Measurements from ENCODE around the gene NKTR.
"Not testable (repeated sequence)": the region's sequence is repeated elsewhere in the genome, so short reads cannot be mapped to it uniquely, and the experiment has no call there.

NKTR gene

GRCh38 chr3:42593635-42594034 lies 6.9 kb upstream of the NKTR start:
- intact Hi-C loops (cut with DNase I), result no loop called here
- DNase-seq, result no peak

DNA sequence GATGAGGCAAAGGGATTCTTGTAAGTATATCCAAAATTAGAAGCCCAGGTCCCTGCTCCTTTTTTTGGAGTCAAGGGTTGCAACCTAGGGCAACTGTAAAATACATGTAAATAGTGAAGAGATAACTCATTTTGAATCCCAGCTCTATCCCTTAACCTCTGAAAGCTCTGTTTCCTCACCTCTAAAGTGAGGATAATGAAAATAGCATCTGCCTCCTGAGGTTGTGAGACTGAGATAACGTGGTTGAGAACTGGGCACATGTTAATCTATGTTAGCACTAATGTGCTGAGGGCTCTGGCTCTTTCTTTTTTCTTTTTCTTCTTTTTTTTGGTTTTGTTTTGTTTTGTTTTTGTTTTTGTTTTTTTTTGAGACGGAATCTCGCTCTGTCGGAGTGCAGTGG lies 4.8 kb upstream of the NKTR start:
- intact Hi-C loops (cut with DNase I), result no loop called here
- DNase-seq, result no peak

GRCh38 chr3:42597098-42597497 lies 3.4 kb upstream of the NKTR start:
- intact Hi-C loops (cut with DNase I); DNase-seq: not testable (repeated sequence)

GRCh38 chr3:42600958-42601675 lies 631 bp downstream of the NKTR start:
- intact Hi-C loops (cut with DNase I), result loop anchor here (5.0 kb wide), 2 partner anchors 51 to 146 kb away; partner anchors contain the start of gene ZBTB47

DNA sequence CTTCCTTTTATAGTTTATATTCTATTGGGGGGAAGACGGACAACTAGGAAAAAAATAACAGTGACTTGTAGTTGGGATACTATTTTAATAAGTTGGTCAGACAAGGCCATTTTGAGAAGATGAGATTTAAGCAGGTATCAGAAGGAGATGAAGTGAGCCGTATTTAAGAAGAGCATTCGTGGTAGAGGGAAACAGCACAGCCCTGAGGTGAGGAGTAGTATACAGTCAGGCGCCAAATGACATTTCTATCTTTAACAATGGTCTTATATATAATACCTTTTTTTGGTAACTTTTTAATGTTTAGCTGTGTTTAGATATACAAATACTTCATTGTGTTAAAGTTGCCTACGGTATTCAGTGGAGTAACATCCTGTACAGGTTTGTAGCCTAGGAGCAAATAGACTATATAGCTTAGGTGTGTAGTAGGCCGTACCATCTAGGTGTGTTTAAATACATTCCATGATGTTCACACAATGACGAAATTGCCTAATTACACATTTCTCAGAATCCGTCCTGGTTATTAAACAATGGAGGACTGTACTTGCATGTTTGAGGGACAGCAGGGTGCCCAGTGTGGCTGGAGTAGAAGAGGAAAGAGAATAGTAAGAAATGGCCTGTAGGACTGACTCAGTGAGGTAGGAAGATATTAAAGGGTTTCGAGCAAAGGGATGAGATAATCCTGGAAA lies 1.6 kb downstream of the NKTR start:
- intact Hi-C loops (cut with DNase I), result loop anchor here (5.0 kb wide), 2 partner anchors 50 to 145 kb away; partner anchors contain the start of gene ZBTB47
- DNase-seq, result no peak

More at GRCh38 chr3:42600958-42601675, 631 bp downstream of the NKTR start:
- peak in 9 of 10 donors; percentile 24 to 93 (median 36) for DNase-seq

GRCh38 chr3:42602961-42603360 lies 2.5 kb downstream of the NKTR start:
- DNase-seq, result no peak
- intact Hi-C loops (cut with DNase I), result loop anchor here (5.0 kb wide), 2 partner anchors 49 to 144 kb away; partner anchors contain the start of gene ZBTB47

DNA sequence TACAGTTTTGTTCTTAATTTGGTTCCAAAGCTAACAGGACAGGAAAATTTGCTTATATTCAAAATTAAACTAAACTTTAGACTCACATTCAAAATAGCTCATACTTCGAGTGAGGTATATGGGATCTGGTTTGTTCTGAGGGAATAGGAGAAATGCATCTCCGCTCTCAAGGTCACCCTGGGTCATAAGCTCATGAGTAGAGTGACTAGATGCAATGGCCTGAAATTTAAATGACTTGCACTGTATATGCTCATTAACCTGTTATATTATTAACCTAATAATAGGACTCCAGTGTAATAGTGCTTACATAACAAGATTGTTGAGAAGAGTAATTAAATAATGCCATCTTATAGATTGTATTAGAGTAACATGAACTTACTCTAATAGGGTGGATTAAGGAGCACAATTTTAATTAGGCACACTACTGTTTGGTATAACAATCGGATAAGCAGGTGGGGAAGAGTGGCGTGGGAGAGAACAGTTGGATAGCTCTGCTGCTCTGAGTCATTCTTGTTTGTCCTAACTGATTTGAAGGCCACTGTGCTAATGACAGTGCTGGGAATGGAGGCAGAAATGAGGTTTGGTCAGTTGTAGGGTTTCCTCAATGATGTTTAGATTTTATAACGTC lies 5.2 kb downstream of the NKTR start:
- no peak for DNase-seq

GRCh38 chr3:42608581-42608980 lies 8.1 kb downstream of the NKTR start:
- intact Hi-C loops (cut with DNase I), result no loop called here
- DNase-seq, result no peak

More for the DNA sequence above, 5.2 kb downstream of the NKTR start:
- intact Hi-C loops (cut with DNase I), result no loop called here

DNA sequence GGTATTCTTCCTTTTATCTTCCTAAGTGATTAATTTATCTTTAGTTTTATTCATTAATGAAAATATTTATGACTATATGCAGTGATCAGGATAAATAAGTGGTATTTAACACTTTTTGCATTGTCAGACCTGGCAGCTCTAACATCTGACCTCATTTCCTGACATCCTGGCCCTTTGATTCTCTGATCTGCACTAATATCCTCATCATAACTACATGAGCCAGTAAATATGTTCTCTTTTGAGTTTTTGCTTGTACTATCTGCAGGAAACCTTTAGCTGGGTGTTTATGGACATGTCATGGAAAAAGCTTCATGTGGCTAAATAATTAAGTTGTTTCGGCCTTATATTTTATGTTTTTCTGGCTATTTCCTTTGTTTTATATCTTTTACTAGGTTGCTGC lies 10.5 kb downstream of the NKTR start:
- DNase-seq, result no peak
- intact Hi-C loops (cut with DNase I), result no loop called here

DNA sequence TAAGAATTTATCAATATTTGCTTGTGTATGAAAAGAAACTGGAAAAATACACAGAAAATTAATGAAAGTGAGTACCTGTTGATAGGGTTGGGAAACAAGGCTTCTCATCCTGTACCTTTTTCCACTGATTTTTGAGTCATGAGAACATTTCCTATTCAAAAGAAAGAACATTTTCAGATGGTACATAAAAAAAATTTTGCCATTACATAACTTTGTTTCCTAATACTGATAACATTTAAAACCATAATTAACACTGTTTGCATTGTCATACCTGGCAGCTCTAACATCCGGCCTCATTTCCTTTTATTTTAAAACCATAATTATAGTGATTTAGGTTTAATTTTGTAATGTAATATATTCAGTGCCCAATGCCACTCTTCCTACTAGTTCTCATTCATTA lies 11.7 kb downstream of the NKTR start:
- DNase-seq, result no peak
- intact Hi-C loops (cut with DNase I), result no loop called here

DNA sequence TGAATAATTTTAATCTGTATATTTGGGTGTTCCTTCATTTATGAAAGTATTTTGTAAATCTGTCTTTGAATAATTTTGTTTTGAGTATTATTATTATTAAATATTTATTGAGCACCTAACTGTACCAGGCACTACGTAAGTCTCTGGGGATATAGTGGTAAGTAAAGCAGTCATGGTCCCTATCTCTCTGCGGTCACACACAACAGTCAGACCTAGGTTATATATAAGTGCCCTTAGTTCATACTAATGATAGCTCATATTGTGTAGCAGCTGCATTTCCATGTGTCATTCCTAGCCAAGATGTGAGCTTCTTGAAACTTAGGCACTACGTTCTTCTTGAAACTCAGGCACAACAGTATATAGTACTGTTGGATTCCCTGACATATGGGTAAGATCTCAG lies 12.4 kb downstream of the NKTR start:
- intact Hi-C loops (cut with DNase I), result no loop called here
- DNase-seq, result no peak

DNA sequence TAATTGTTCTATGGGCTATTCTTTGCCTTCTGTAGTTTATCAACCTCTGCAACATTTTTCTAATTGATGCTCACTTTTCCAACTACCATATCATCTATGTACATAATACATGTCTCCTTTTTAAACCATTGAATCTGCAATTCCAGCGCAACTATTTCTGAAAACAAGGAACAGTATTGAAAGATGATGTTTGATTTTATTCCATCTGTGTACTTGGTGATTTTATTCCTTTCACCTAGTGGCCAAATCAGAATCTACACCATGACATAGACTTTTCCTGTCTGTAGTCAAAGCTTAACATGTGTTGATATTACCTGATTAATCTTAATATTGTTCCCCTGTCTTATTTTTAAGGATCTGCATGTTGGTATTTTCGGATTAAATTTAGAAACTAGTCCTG lies 13.0 kb downstream of the NKTR start:
- DNase-seq, result no peak
- intact Hi-C loops (cut with DNase I), result no loop called here

DNA sequence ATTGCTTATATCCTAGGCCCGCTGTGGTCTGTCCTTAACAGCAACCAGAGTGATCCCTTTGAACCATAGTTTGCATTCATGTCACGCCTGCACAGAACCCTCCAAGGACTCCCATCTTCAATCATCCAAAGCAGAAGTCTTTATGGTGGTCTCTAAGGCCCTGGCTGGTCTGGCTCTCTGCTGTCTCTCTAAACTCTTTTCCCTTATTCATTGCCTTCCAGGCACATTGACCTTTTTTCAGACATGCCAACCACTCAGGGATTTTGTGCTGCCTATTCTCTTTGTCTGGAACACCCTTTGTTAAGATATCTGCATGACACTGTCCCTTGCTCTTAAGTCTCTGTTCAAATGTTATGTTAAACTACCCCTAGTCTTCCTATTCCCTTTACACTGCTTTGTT lies 31.1 kb downstream of the NKTR start:
- DNase-seq, result no peak
- intact Hi-C loops (cut with DNase I), result no loop called here

GRCh38 chr3:42632146-42632545 lies 31.7 kb downstream of the NKTR start:
- DNase-seq, result no peak
- intact Hi-C loops (cut with DNase I), result no loop called here

- intact Hi-C loops (cut with DNase I), result no loop called here
- no peak for DNase-seq
Measured at GRCh38 chr3:42633544-42633943, 33.1 kb downstream of the NKTR start.

- intact Hi-C loops (cut with DNase I), result no loop called here
Measured at GRCh38 chr3:42635111-42635510, 34.6 kb downstream of the NKTR start.

GRCh38 chr3:42637001-42637400 lies 36.5 kb downstream of the NKTR start:
- intact Hi-C loops (cut with DNase I), result no loop called here
- no peak for DNase-seq

More at GRCh38 chr3:42635111-42635510, 34.6 kb downstream of the NKTR start:
- no peak for DNase-seq

DNA sequence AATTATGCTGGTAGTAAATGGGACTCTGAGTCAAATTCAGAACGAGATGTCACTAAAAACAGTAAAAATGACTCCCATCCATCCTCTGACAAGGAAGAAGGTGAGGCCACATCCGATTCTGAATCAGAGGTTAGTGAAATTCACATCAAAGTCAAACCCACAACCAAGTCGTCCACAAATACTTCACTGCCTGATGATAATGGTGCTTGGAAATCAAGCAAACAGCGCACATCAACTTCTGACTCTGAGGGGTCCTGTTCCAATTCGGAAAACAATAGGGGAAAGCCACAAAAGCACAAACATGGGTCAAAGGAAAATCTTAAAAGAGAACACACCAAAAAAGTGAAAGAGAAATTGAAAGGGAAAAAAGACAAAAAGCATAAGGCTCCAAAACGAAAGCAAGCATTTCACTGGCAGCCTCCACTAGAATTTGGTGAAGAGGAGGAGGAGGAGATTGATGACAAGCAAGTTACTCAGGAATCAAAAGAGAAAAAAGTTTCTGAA lies 37.9 kb downstream of the NKTR start:
- intact Hi-C loops (cut with DNase I), result no loop called here
- DNase-seq, result no peak

GRCh38 chr3:42639192-42639591 lies 38.7 kb downstream of the NKTR start:
- intact Hi-C loops (cut with DNase I), result no loop called here
- no peak for DNase-seq

DNA sequence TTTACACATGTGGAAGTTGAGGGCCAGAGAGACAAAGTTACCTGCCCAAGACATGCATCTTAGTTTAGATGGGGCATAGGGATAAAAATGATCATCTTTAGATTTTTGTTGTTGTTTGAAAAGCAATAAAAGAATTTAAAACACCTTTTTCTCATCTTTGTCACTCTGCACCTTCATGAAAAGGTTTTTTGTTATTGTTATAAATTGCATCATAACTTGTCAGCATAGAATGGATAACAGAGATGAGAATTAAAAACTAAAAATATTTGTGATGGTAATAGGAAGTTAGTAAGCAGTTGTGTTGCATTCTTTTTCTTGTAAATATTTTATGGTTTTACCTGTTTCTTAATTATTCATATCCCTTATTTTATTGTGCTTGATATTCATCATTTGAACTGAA lies 39.6 kb downstream of the NKTR start:
- no peak for DNase-seq
- intact Hi-C loops (cut with DNase I), result no loop called here

GRCh38 chr3:42640771-42641370 lies 40.4 kb downstream of the NKTR start:
- DNase-seq, result peak in 1 of 10 donors; percentile 43
- intact Hi-C loops (cut with DNase I), result no loop called here
